Measurements from ENCODE around the gene HM13. TPM values are rescaled to one million over a fixed set of nuclear protein-coding genes. Genes with fewer than 3 reads are reported as not detected.

HM13 gene
- total and polyA plus RNA-seq, 2 of the 13 experiments (the other 11 are each of a cell fraction or from before 2014, with no cell fraction given), result 118 to 243 TPM

GRCh38 chr20:31595654-31596411, 81.6 kb downstream of the HM13 start (continued):
- TF ChIP-seq BCL3 (CRISPR knock-in tag; IDR thresholded peaks at IDR 0.05) (no peak), FOXO4 (CRISPR knock-in tag; conservative IDR thresholded peaks at IDR 0.05) (no peak), TERF1 (CRISPR knock-in tag; IDR thresholded peaks at IDR 0.05) (no peak), ZNF20 (CRISPR knock-in tag; IDR thresholded peaks at IDR 0.05) (no peak; the same call in 1 of the 2 replicates), ZNF326 (CRISPR knock-in tag; IDR thresholded peaks at IDR 0.05; ENCODE audit: borderline replicate concordance) (no peak), POGZ (CRISPR knock-in tag; IDR thresholded peaks at IDR 0.05) (peak; percentile 70), IRF9 (CRISPR knock-in tag; IDR thresholded peaks at IDR 0.05; ENCODE audit: borderline replicate concordance) (no peak), ZNF644 (CRISPR knock-in tag; IDR thresholded peaks at IDR 0.05; ENCODE audit: low read depth) (no peak; the same call in 1 of the 2 replicates), ZNF563 (CRISPR knock-in tag; IDR thresholded peaks at IDR 0.05) (no peak; the same call in 1 of the 2 replicates), ATF1 (CRISPR knock-in tag; IDR thresholded peaks at IDR 0.05) (no peak), ZNF333 (CRISPR knock-in tag; IDR thresholded peaks at IDR 0.05; ENCODE audit: borderline replicate concordance) (0 out of 2 replicates have a peak, but pooled peaks have one; percentile 53), ZNF138 (CRISPR knock-in tag; IDR thresholded peaks at IDR 0.05; ENCODE audit: low read depth) (no peak), SOX13 (IDR thresholded peaks at IDR 0.05) (no peak), SOX13 (CRISPR knock-in tag; conservative IDR thresholded peaks at IDR 0.05 in 1 of 2, IDR thresholded peaks at IDR 0.05 in 1 of 2) (peak in 1 of 2 experiments; percentile 70; a peak in 2 of 4 replicates), MBD4 (IDR thresholded peaks at IDR 0.05; ENCODE audit: borderline replicate concordance, low read length) (no peak), ZNF317 (CRISPR knock-in tag; IDR thresholded peaks at IDR 0.05) (peak; percentile 63; the same call in 1 of the 2 replicates), DNMT1 (CRISPR knock-in tag; IDR thresholded peaks at IDR 0.05) (no peak), ZNF652 (CRISPR knock-in tag; IDR thresholded peaks at IDR 0.05; ENCODE audit: borderline replicate concordance, low read depth) (no peak), CBX1 (IDR thresholded peaks at IDR 0.05; ENCODE audit: low read depth) (peak; percentile 33), ZNF451 (CRISPR knock-in tag; IDR thresholded peaks at IDR 0.05) (no peak), ZNF44 (CRISPR knock-in tag; IDR thresholded peaks at IDR 0.05) (no peak)
- TF ChIP-seq, protein P1, sequence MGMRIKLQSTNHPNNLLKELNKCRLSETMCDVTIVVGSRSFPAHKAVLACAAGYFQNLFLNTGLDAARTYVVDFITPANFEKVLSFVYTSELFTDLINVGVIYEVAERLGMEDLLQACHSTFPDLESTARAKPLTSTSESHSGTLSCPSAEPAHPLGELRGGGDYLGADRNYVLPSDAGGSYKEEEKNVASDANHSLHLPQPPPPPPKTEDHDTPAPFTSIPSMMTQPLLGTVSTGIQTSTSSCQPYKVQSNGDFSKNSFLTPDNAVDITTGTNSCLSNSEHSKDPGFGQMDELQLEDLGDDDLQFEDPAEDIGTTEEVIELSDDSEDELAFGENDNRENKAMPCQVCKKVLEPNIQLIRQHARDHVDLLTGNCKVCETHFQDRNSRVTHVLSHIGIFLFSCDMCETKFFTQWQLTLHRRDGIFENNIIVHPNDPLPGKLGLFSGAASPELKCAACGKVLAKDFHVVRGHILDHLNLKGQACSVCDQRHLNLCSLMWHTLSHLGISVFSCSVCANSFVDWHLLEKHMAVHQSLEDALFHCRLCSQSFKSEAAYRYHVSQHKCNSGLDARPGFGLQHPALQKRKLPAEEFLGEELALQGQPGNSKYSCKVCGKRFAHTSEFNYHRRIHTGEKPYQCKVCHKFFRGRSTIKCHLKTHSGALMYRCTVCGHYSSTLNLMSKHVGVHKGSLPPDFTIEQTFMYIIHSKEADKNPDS (CRISPR knock-in tag; IDR thresholded peaks at IDR 0.05), result no peak; the same call in 1 of the 2 replicates

Data from HepG2 (cell line).